HL-60/S4 treated with phorbol 12-myristate 13-acetate at 8.2 ng/mL for 4 days and 3 days (cell line): ENCODE results near the gene ENTPD2.

ENCODE experiments used
- in situ Hi-C: fragments of 300-500 bp; cut with MboI; formaldehyde crosslinking; loops from 2 replicates; pipeline ENCODE4 v1.15.0; 2022; ENCODE audit warnings: low sequenced_read_pairs

ENTPD2 gene

GRCh38 chr9:137031904-137032640 is 21.8 kb downstream of the ENTPD2 start, which contains the start of gene FUT7:
Gene FUT7, minus strand, starts transcription at chr9:137032088. Its CDS starts 97 bp downstream, at chr9:137031991.
- in situ Hi-C loops, result no loop called here

GRCh38 chr9:137030538-137031527 is 23.0 kb downstream of the ENTPD2 start:
- in situ Hi-C loops, result no loop called here

GRCh38 chr9:137030006-137030405 is 23.9 kb downstream of the ENTPD2 start:
- in situ Hi-C loops, result no loop called here

GRCh38 chr9:137029058-137029936 is 24.6 kb downstream of the ENTPD2 start:
- in situ Hi-C loops, result no loop called here

GRCh38 chr9:137028263-137029057 is 25.4 kb downstream of the ENTPD2 start:
- in situ Hi-C loops, result no loop called here

GRCh38 chr9:137027369-137028262 is 26.2 kb downstream of the ENTPD2 start, which contains the start of gene ABCA2:
Gene ABCA2, minus strand, starts transcription at chr9:137028237. Its CDS starts 97 bp downstream, at chr9:137028140.
- in situ Hi-C loops, result no loop called here

GRCh38 chr9:137026828-137027227 is 27.0 kb downstream of the ENTPD2 start:
- in situ Hi-C loops, result no loop called here

GRCh38 chr9:137026384-137026783 is 27.5 kb downstream of the ENTPD2 start:
- in situ Hi-C loops, result no loop called here

GRCh38 chr9:137025517-137025966 is 28.3 kb downstream of the ENTPD2 start:
- in situ Hi-C loops, result no loop called here

GRCh38 chr9:137023583-137023991 is 30.3 kb downstream of the ENTPD2 start:
- in situ Hi-C loops, result no loop called here

- in situ Hi-C loops, result no loop called here
These were observed 30.7 kb downstream of the ENTPD2 start for GRCh38 chr9:137023157-137023556.

- in situ Hi-C loops, result no loop called here
These were observed 31.2 kb downstream of the ENTPD2 start for GRCh38 chr9:137022662-137023008.

- in situ Hi-C loops, result no loop called here
These were observed 31.7 kb downstream of the ENTPD2 start for GRCh38 chr9:137021979-137022661.

- in situ Hi-C loops, result no loop called here
These were observed 32.3 kb downstream of the ENTPD2 start for GRCh38 chr9:137021568-137021978.

GRCh38 chr9:137020771-137021567 is 32.9 kb downstream of the ENTPD2 start:
- in situ Hi-C loops, result no loop called here

GRCh38 chr9:137019891-137020683 is 33.8 kb downstream of the ENTPD2 start:
- in situ Hi-C loops, result no loop called here
